Hindlimb muscle (tissue), 1 donor: ENCODE results near the gene GNG12. TPM values are rescaled to one million over a fixed set of nuclear protein-coding genes. Genes with fewer than 3 reads are reported as not detected.
"Not testable (repeated sequence)": the region's sequence is repeated elsewhere in the genome, so short reads cannot be mapped to it uniquely, and the experiment has no call there.

ENCODE experiments used
- DNase-seq: peaks from one replicate; pipeline ENCODE4 v3.0.0-alpha.2; 2013
- polyA plus RNA-seq: library from polyadenylated mRNA; unstranded; fragments of 120-200 nt; gene quantifications from one replicate; pipeline ENCODE4 v1.2.1, GENCODE V29; 2013; ENCODE audit not compliant: insufficient read length

Gene GNG12
- polyA plus RNA-seq, 1 donor = 37.1 TPM

DNA sequence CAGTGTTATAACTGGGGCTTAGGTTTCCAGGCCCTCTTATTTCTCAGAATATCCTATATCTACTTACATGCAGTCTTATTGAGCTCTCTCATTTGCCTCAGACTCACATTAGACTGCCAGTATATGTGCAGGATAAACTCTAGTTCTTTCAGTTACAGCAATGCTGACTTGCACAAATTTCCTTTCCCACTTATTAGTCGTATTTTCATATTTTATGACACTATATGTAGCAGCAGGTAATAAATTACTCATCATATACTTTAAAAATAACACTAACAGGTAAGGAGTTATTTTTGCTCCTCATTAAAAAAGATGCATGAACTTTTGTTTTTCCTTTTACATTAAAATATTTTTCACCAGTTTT is 82.6 kb downstream of the GNG12 start:
- no peak for DNase-seq

DNA sequence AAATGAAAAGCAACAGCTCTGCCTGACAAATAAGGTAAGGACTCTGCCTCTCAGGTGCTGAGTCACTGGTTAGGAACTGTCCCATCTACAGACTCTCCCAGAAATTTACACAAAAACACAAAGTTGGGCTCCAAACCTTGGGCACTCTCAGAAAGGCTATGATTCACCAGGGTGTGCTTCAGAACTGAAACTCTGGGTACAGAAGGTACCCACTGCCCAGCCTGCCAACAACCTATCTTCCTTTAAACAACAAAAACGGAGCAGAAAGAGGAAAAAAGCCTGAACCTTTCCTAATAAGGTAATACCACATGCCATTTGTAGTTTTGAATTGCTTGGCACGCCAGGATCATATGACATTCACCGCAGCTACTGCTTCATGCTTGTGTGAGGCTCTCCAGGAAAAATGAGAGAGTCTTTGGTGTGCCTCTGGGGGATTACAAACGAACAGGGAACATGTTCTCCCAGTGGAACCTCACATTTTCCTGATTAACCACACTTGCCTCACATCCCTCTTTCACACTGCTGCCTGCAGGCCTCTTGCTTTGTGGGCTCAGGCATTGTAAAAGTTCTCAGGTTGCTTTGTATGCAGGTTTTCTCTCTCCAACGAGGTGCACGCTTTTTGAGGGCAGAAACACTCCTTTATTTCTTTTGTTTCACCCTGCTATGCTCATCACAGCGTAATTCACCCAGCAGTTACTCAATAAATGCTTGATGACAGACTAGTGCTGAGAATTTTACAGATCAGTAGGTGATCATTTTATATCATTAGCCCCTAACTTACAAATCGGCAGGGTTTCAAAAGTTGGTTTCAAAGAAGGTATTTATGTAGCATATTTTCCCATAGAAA is 83.2 kb downstream of the GNG12 start:
- DNase-seq = no peak

DNA sequence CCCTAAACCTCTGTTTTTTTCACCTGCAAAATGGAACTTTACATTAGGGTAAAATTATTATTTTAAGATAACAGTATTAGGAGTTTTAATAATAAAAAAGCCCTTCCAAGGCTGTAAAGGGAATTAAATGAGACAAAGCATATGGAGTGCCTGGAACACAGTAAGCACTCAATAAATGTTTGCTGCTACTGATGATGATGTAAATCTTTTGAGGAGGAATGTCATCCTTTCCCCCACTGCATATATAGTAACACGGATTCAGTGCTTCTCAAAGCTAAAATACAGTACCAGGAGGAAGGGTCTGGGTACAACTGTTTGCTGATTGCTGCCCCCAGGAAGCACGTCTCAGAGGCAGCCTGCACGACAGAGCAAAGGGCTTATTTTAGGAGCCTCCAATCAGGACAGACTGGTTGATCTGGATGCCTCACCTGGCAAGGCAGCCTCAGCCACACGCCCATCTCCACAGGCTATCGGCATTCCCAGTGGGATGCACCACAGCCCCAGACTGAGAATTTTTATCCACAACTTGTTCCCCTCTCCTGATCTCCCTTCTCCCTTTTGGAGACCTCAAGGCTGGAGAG is 83.9 kb downstream of the GNG12 start:
- DNase-seq = no peak

DNA sequence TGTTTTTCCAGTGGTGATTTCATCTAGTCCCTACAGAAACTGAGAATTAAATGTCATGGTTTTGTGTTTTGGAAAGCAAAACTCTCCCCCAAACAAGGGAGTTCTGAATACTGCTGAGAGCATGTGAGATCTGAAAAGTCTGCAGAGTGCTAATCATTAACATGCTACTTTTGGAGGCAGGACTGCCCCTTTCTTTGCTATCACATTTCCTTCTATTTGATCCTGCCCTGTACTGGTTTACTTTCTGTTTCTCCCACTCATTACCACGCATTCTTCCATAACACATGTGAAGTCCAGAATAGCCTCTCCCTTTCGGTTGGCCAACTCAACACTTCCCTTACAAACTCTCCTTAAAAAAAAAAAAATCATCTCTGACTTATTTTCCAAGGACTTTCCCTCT is 84.6 kb downstream of the GNG12 start:
- no peak for DNase-seq

DNA sequence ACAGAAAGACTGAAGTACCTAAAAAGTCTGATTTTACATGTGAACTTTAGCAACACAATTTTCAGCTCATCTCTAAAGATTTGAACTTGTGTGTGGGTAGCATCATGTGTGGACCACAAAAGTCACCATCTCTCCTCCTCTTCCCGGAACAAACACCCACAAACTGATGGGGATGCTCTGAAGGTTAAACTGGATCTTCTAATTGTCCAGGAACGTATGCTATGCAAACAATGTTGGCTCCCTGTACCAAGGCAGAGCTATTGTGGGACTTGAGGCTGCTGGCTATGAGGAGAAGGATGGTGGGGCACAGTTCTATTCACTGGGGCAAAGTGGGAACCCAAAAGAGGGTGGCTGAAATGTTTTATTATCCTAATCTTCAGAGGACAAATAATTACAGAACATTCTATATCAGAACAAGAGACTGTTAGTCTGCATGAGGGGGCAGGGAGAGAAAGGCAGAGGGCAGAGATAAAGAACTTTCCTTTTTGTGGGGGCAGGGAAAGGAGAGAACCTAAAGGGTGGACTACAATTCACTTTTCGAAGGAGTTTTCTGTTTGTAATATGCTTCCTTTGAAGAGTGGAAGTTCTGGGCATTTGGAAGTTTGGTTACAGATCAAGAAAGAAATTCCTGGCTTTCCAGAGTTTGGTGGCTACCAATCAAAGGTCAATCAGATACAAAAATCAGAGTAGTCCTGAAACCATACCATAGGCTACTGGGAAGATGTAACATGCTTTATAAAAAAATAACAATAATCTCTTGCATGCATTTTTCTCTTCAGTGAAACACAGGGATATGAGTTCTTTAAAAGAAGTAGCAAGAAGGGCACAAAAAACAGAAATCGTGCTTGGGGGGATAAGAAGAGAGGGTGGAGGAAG is 85.4 kb downstream of the GNG12 start:
- no peak for DNase-seq

DNA sequence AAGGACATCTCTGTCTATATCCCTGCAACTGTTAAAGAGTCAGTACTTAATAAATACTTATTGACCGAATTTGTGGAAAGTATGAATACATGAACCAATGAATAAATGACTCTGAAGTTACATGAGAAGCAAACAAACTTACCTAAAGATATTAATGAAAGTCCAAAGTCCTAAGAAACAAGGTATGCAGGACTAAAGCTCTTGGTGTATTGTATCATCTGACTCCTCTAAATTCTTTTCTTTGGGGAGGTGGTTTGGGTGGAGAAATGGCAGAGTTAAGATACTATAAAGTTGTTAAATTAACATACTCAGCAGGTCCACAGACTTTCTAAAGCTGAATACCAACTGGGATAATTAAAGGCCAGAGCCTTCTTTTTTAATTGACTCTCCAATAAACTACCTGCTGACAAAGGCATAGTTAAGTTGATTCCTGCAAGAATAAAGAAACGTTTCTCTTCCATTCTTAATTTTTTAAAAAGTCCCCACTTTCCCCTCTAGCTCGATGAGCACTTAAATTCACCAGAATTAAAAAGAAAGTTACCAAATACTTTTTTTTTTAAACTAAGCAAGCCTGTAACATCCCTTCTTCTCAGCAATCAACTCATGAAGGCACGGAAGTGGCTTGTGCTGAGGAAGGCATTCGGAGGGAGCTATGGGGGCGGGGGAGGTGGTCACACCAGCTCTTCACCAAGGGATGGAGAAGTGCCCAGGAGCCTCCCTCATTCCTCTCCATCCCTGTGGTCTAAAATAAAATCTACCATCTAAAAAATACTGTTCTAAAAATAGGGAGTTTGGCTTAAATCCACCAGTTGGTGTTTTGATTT is 87.2 kb downstream of the GNG12 start:
- no peak for DNase-seq

DNA sequence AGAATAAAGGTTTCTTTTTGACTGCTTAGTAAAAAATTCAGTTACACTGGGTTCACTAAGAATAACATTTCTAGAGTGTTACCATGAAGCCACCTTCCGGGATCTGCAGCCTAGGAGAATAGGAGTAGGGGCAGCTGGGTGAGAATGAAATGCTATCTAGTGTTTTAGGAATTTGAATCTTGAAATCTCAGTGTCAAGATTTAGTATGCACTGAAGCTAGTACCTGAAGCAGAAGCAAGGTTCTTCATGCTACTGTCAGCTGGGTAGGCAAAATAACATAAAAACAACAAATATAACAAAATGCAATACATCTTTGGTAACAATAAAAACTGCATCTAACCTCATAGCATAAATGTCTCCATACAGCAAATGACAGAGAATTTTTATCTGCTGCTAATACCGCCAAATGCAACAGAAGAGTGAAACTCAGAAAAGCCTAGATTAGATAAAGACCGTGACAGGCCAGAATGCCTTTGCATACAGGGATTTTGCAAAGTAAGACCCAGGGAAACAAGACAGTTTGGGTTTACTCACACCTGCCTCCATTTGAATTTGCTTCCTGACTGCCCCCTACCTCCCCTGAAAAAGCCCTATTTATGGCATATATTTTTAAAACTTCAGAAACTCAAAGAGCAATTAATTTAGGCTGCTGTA is 90.1 kb downstream of the GNG12 start:
- no peak for DNase-seq

DNA sequence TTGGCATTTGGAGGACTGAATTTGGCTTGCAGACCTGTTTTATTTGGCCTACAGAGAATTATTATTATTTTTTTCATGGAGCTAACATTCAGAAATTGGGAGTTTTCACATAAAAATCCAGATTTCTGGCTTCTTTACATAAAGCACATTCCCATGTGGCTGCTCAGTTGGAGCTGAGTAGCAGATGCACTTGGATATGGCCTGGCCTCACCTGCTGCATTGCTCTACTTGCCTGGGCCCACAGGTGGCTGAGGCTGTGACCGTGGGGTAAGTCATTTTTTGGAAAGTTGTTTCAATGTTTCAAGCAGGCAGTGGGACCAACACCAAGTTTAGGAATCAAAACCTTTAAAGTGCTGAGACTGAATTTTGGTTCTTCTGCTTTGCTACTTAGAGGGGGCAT is 91.5 kb downstream of the GNG12 start:
- no peak for DNase-seq

DNA sequence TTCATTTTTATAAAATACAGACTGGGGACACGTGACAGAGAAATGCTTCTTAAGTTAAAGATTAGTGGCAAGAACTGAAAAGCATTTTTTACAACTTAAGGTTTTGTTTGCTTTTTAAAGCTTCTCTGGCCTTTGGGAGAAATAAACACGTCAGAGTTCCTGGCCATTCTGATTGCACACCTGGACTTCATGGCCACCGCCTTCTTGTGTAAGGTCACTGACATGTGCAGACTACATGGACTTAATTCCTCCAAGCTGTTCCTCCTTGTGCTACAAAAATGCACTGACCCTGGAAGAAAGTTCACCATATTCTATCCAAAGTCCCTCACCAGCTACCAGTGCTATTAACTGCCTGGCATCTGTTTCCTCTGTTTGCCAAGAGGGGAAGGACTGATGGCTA is 92.1 kb downstream of the GNG12 start:
- peak; percentile 36 for DNase-seq

DNA sequence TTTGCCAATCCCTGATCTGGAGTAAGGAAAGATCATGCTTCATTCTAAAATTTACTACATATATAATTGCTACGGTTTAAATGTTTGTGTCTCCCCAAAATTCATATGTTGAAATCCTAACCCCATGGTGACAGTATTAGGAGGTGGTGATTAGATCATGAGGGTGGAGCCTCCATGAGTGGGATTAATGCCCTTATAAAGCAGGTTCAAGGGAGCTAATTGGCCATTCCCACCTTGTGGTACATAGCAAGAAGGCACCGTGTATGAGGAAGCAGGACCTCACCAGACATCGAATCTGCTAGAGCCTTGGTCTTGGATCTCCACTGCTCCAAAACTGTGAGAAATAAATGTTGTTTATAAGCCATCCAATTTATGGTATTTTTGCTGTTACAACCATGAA is 92.7 kb downstream of the GNG12 start:
- DNase-seq = no peak

DNA sequence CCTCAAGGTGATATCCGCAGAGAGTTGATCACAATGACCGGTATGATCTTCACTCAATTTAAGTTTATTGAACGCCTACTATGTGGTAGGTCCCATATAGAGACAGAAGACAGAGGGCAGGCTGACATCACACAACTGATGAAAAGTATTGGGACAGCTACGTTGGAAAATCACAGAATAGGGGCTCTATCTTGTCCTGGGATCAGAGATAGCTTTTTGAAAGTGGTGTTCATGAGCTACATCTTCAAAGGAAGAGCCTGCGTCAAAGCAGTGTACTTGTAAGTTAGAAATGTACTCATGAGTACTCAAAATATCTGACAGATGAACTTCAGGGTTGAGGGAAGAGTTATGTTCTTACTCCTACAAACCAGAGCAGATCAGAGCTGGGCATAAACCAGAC is 93.9 kb downstream of the GNG12 start:
- DNase-seq = no peak

DNA sequence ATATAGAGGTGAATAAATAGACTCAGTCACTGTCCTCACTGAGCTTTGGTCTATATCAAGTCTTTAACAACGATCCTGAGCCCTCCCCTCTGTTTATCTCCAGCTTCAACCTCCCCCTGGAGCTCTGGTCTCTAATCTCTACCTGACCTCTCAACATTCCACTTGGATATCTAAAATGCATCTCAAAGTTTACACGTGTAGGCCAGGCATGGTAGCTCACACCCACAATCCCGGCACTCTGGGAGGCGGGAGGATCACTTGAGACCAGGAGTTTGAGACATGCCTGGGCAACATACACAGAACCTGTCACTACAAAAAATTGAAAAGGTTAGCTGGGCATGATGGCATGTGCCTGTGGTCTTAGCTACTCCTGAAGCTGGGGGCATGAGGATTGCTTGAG is 94.9 kb downstream of the GNG12 start:
- no peak for DNase-seq

DNA sequence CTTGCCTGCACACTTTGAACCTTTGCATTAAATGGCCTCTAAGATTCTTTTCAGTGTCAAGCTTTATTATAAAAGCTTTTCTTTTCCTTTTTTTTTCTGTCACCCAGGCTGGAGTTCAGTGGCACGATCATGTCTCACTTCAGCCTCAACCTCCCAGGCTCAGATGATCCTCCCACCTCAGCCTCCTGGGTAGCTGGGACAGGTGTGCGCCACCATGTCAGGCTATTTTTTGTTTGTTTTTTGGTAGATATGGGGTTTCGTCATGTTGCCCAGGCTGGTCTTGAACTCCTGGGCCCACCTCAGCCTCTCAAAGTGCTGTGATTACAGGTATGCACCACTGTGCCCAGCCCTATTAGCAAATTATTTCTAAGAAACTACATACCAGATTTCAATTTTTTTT is 95.4 kb downstream of the GNG12 start:
- no peak for DNase-seq

DNA sequence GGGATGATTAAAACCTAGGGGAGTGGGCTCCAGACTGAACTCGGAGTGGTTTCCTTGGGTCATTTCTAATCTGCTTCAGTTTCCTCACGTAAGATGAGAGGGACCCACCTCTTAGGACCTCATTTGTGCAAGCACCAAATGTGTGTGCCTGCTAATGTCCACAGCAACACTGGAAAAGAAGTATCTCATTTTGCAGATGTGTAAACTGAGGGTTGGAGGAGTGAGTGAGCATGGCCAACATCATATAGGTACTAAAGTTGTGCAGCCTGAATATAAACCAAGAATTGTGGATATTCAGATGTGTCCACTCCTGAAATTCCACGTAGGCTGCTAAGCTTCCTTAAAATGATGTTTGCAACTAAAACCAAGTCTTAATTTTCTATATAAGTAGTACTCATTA is 96.5 kb downstream of the GNG12 start:
- DNase-seq = no peak

DNA sequence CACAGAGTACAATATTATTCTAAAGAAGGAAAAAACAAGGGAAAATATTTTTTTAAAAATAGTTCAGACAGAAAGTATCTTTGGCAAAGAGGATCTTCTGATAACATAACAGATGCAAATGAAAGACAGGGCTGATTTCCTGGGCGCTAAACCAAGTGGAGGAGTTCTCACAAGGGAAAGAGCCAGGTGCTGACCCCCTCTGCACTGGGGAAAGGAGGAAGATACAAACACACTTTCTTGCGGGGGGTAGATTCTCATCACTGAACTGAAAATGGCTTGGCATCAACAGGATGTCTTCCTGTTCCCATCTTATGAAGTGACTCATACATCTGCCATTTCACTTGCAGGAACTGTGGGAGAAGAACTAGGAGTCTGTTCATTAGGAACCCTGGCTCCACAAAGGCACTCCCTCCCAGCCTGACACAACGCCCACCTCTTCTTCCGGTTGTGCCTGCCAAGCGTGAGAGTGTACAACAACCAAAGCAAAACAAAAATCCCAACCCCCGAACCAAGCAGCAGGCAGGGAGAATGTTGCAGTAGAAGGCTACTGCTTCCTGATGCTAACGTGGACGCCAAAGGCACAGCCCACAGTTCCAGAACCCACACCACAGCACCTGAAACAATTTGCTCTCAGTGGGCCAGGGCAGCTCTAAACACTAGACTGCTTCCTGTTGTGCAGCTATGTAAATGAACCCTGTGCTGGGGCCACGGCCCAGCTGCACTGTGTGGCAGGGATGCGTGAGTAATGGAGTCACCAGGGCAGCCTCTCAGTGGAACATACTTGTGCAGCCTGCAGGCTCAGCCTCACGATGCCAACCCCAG is 97.2 kb downstream of the GNG12 start:
- DNase-seq = peak; percentile 59

DNA sequence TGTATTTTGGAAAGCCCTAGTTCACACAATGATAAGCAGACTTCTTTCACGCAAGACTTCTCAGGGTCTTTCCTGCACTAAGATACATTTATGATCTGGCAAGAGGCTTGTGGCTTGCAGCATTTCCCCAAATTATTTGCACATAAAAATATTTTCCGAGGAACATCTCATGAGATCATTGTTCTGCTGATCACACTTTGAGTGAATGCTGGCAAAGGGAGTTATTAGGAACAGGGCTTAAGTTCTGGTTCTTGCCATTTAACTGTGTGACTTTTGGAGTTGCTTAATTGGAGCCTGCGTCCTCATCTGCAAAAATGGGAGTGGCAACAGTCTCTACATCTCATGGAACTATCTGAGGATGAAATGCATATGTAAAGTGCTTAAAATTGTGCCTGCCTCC is 98.1 kb downstream of the GNG12 start:
- DNase-seq = no peak

DNA sequence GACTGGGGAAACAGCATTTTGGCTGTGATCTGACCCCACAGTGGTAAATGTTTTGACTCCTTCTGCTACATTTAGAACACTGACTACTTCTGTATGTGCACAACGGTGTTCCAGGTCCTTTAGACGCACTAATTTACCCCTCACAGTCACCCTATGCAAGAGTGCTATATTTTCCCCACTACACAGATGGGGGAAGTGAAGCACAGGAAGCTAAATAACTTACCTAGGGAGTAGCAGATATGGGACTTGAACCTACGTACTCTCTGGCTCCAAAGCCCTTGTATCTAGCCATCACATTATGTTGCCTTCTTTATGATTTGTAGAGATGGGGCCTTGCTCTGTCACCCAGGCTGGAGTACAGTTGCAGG is 99.0 kb downstream of the GNG12 start:
- no peak for DNase-seq

DNA sequence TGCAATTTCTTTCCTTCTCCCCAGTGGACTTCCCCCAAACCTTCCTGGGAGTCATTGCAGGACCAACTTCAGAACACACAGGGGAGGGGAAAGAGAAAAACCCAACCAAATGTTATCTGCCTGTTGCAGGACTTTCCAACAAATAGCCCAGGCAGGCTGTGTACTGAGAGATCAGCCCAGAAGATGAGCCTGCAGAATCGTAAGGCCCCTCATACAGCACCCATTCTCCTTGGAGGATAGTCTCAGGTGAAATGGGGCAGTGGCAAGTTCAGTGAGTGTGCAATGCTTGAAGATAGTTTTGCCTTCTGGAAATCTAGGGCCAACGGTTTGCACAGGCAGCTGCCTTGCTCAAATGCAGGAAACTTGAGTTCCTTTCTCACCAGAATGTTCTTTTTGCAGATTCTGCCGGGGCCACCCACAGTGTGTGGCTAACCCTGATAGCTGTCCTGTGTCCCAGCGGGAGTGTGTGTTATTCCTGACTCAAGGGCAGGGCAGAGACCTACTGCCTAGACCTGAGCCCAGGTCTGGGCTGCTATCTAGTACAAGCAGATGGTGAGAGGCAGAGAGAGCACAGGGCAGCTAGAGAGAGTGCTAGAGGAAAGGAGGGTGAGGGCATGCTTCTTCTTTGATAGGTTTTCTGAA is 99.5 kb downstream of the GNG12 start:
- no peak for DNase-seq

DNA sequence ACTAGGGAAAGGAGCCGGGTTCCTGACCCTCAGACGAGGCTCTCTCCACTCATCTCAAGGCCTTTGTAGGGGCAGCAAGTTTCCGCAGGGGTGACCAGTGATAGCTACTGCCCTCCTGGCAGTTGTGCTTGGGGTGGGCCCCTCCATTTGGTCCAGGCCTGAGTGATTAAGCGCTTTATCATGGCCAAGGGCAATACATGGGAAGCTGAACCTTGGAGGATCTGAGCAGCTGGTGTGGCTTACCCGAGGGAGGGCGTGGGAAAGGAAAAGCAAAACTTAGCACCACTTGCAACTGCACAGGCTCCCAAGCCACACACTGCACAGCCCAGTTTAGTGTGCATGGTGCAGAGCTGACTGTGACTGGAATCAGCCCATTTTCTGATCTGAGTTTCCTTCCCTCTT is 100.5 kb downstream of the GNG12 start:
- no peak for DNase-seq

DNA sequence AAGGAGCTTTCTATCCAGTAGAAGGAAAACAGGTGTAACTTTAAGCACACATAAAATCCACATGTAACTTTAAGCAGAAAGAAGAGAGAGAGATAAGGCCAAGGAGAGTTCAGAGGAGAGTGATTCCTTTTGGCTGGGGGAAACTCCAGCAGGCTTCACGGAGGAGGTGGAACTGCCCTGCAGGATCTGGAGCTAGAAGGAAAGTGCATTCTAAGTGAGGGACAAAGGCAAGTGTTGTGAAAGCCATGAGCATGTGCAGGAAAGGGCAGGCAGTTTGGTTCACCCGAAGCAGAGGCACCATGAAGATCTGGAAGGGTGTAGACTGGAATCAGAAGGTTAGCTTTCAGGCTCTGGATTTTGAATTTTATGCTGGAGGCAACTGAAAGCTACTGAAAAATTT is 101.9 kb downstream of the GNG12 start:
- no peak for DNase-seq

DNA sequence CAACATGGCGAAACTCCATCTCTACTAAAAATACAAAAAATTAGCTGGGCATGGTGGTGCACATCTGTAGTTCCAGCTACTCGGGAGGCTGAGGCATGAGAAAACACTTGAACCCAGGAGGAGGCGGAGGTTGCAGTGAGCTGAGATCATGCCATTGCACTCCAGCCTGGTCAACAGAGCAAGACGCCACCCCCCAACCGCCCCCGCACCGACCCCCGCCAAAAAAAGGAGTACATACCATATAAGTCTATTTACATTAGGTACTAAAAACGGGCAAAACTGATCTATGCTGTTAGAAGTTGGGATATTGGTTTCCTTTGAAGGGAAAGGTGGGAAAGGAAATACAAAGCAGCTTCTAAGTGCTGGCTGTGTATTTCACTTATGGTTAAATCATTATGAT is 103.0 kb downstream of the GNG12 start:
- DNase-seq = not testable (repeated sequence)
